OCI-LY1 (cell line): ENCODE data around the gene RHOXF2B.
"Not testable (repeated sequence)": the region's sequence is repeated elsewhere in the genome, so short reads cannot be mapped to it uniquely, and the experiment has no call there.

Experiments
- CTCF ChIP-seq: fragments of 200-600 bp; sonication (generic), shearing (Covaris generic); IDR thresholded peaks from 2 replicates; pipeline ENCODE4 v1.5.1; 2017; ENCODE audit warnings: mild to moderate bottlenecking, antibody characterized with exemption, low read length, moderate library complexity, mixed read lengths
- EZH2 ChIP-seq: fragments of 200-600 bp; sonication (generic), shearing (Covaris generic); IDR thresholded peaks from 2 replicates; pipeline ENCODE4 v1.8.0; 2017; ENCODE audit warnings: borderline replicate concordance, mixed run types, mild to moderate bottlenecking, antibody characterized with exemption, low read length, moderate library complexity, mixed read lengths

DNA sequence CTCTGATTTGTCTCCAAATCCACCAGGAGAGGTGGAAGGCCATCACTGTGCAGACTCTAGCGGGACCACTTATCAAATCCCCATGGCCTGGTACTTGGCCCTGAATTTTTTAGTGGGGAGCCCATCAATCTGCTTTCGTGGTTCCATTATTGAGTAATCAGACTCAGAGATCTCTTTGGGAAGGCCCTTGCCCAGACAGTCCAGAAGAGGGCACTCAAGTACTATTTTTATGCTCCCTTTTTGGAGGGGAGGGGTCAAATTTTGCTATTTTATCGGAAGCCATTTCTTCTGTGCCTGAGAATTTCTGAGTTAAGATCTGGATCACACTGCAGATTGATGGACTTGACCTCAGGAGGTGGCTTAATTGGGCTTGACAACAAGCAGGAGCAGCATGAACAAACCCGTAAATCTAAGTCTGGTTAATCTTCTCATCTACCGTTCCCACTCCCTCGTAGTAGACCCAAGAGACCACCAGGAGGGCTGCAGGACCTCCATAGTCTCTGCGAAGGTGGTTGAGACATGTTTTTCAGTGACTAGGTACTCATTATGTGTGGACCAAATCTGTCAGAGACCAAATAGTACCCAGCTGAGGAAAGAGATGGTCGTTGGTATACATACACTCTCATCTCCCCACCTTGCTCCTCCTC is 38.3 kb downstream of the RHOXF2B start:
- TF ChIP-seq CTCF, EZH2: not testable (repeated sequence)
